Measurements from ENCODE around the gene ZNF324B. TPM values are rescaled to one million over a fixed set of nuclear protein-coding genes. Genes with fewer than 3 reads are reported as not detected.
"Not testable (repeated sequence)": the region's sequence is repeated elsewhere in the genome, so short reads cannot be mapped to it uniquely, and the experiment has no call there.

The ZNF324B gene
- total and polyA plus RNA-seq, 2 donors: 5.4 to 6.6 TPM

GRCh38 chr19:58469241-58470013 is 18.0 kb downstream of the ZNF324B start:
- 91% methylated on average over 17 of the region's 17 CpGs for WGBS
- no peak overlapping the region for H3K4me3 ChIP-seq (ENCODE audit: low read depth, low read length)
- H3K36me3 ChIP-seq (ENCODE audit: insufficient read depth): peaks cover 2% of the 10 kb centered on the region
- H3K27ac ChIP-seq (ENCODE audit: low read depth): no peak overlapping the region
- DNase-seq (ENCODE audit: extremely low spot score): no peak
- peaks cover 2% of the 10 kb centered on the region for H3K4me1 ChIP-seq (ENCODE audit: insufficient read depth)

- WGBS: 96% methylated on average over 40 of the region's 53 CpGs
- not testable (repeated sequence) for DNase-seq (ENCODE audit: extremely low spot score); H3K36me3 ChIP-seq (ENCODE audit: insufficient read depth); H3K4me3 ChIP-seq (ENCODE audit: low read depth, low read length); H3K27ac ChIP-seq (ENCODE audit: low read depth); H3K4me1 ChIP-seq (ENCODE audit: insufficient read depth)
These were observed 19.6 kb downstream of the ZNF324B start for GRCh38 chr19:58470837-58471543.

- peaks cover 2% of the 10 kb centered on the region for H3K36me3 ChIP-seq (ENCODE audit: insufficient read depth)
- DNase-seq (ENCODE audit: extremely low spot score): no peak
- H3K4me3 ChIP-seq (ENCODE audit: low read depth, low read length): no peak overlapping the region
- no peak overlapping the region for H3K27ac ChIP-seq (ENCODE audit: low read depth)
- WGBS: 95% methylated on average over 39 of the region's 39 CpGs
- no peaks in the 10 kb centered on the region for H3K4me1 ChIP-seq (ENCODE audit: insufficient read depth)
These were observed 20.3 kb downstream of the ZNF324B start for GRCh38 chr19:58471736-58472135.

- Histone ChIP-seq H3K4me3 (ENCODE audit: low read depth, low read length) (no peak overlapping the region), H3K27ac (ENCODE audit: low read depth) (no peak overlapping the region), H3K4me1 (ENCODE audit: insufficient read depth) (no peaks in the 10 kb centered on the region), H3K36me3 (ENCODE audit: insufficient read depth) (peaks cover 2% of the 10 kb centered on the region)
- DNase-seq (ENCODE audit: extremely low spot score): no peak
These were observed 22.4 kb downstream of the ZNF324B start for GRCh38 chr19:58473775-58474174.

- Histone ChIP-seq H3K4me1 (ENCODE audit: insufficient read depth) (no peaks in the 10 kb centered on the region), H3K36me3 (ENCODE audit: insufficient read depth) (peaks cover 2% of the 10 kb centered on the region)
- 83% methylated on average over 12 of the region's 12 CpGs for WGBS
These were observed 23.0 kb downstream of the ZNF324B start for GRCh38 chr19:58474291-58474996.

GRCh38 chr19:58474997-58475713 is 23.7 kb downstream of the ZNF324B start:
- Histone ChIP-seq H3K4me1 (ENCODE audit: insufficient read depth) (no peaks in the 10 kb centered on the region), H3K36me3 (ENCODE audit: insufficient read depth) (peaks cover 2% of the 10 kb centered on the region), H3K27ac (ENCODE audit: low read depth) (peak overlapping the region; percentile 83), H3K4me3 (ENCODE audit: low read depth, low read length) (peak overlapping the region; percentile 53)
- DNase-seq (ENCODE audit: extremely low spot score): no peak
- WGBS: 24% methylated on average over 27 of the region's 27 CpGs

More at GRCh38 chr19:58474291-58474996, 23.0 kb downstream of the ZNF324B start:
- Histone ChIP-seq H3K4me3 (ENCODE audit: low read depth, low read length) (no peak overlapping the region), H3K27ac (ENCODE audit: low read depth) (no peak overlapping the region)
- no peak for DNase-seq (ENCODE audit: extremely low spot score)

GRCh38 chr19:58475714-58476497 is 24.5 kb downstream of the ZNF324B start, which contains the start of gene ZNF446:
Gene ZNF446 (plus strand): TSS chr19:58476352. CDS start chr19:58477219, 867 bp downstream.
- peak within 1 kb of the TSS; percentile 85 for H3K27ac ChIP-seq (ENCODE audit: low read depth)
- H3K4me1 ChIP-seq (ENCODE audit: insufficient read depth): no peaks in the 10 kb centered on the region
- under 1% methylated on average over 64 of the region's 64 CpGs for whole genome bisulfite sequencing
- H3K36me3 ChIP-seq (ENCODE audit: insufficient read depth): no peaks in the 10 kb centered on the region
- peak within 1 kb of the TSS; percentile 53 for H3K4me3 ChIP-seq (ENCODE audit: low read depth, low read length)
- DNase-seq (ENCODE audit: extremely low spot score): peak; percentile 94

- WGBS: 1% methylated on average over 27 of the region's 27 CpGs
- Histone ChIP-seq H3K4me3 (ENCODE audit: low read depth, low read length) (peak overlapping the region; percentile 53), H3K36me3 (ENCODE audit: insufficient read depth) (no peaks in the 10 kb centered on the region), H3K27ac (ENCODE audit: low read depth) (peak overlapping the region; percentile 85), H3K4me1 (ENCODE audit: insufficient read depth) (no peaks in the 10 kb centered on the region)
- no peak for DNase-seq (ENCODE audit: extremely low spot score)
These were observed 25.1 kb downstream of the ZNF324B start for GRCh38 chr19:58476498-58477015.

GRCh38 chr19:58477130-58477529 is 25.7 kb downstream of the ZNF324B start:
- Histone ChIP-seq H3K4me3 (ENCODE audit: low read depth, low read length) (no peak overlapping the region), H3K36me3 (ENCODE audit: insufficient read depth) (no peaks in the 10 kb centered on the region), H3K27ac (ENCODE audit: low read depth) (no peak overlapping the region), H3K4me1 (ENCODE audit: insufficient read depth) (no peaks in the 10 kb centered on the region)
- no peak for DNase-seq (ENCODE audit: extremely low spot score)
- 84% methylated on average over 15 of the region's 15 CpGs for WGBS

GRCh38 chr19:58477871-58478270 is 26.4 kb downstream of the ZNF324B start:
- no peak overlapping the region for H3K27ac ChIP-seq (ENCODE audit: low read depth)
- no peak overlapping the region for H3K4me3 ChIP-seq (ENCODE audit: low read depth, low read length)
- no peak for DNase-seq (ENCODE audit: extremely low spot score)
- H3K4me1 ChIP-seq (ENCODE audit: insufficient read depth): no peaks in the 10 kb centered on the region
- no peaks in the 10 kb centered on the region for H3K36me3 ChIP-seq (ENCODE audit: insufficient read depth)
- WGBS: 96% methylated on average over 1 of the region's 1 CpG

- no peak for DNase-seq (ENCODE audit: extremely low spot score)
- Histone ChIP-seq H3K36me3 (ENCODE audit: insufficient read depth) (no peaks in the 10 kb centered on the region), H3K4me3 (ENCODE audit: low read depth, low read length) (no peak overlapping the region), H3K27ac (ENCODE audit: low read depth) (no peak overlapping the region), H3K4me1 (ENCODE audit: insufficient read depth) (no peaks in the 10 kb centered on the region)
- 77% methylated on average over 7 of the region's 7 CpGs for whole genome bisulfite sequencing
These were observed 27.9 kb downstream of the ZNF324B start for GRCh38 chr19:58479303-58479702.

- WGBS: 89% methylated on average over 28 of the region's 28 CpGs
- no peak for DNase-seq (ENCODE audit: extremely low spot score)
- no peaks in the 10 kb centered on the region for H3K36me3 ChIP-seq (ENCODE audit: insufficient read depth)
- no peaks in the 10 kb centered on the region for H3K4me1 ChIP-seq (ENCODE audit: insufficient read depth)
- no peak overlapping the region for H3K4me3 ChIP-seq (ENCODE audit: low read depth, low read length)
- peak overlapping the region; percentile 13 for H3K27ac ChIP-seq (ENCODE audit: low read depth)
These were observed 28.5 kb downstream of the ZNF324B start for GRCh38 chr19:58479736-58480480.

Data from urinary bladder (tissue), 4 donors.